DOHH2 (cell line): ENCODE results near the gene MED13L.

Experiments used
- H3F3A ChIP-seq: fragments of 200-600 bp; sonication (generic), shearing (Covaris generic); 2 replicates; pipeline ENCODE4 v1.6.0; 2016; ENCODE audit warnings: antibody characterized with exemption, mild to moderate bottlenecking; ENCODE audit not compliant: control insufficient read depth, insufficient read depth
- H3K27ac ChIP-seq: fragments of 200-600 bp; sonication (generic); 2 replicates; pipeline ENCODE4 v1.5.1; 2014; ENCODE audit warnings: low read depth, mild to moderate bottlenecking, low read length, moderate library complexity
- H3K27me3 ChIP-seq: fragments of 200-600 bp; sonication (generic); 2 replicates; pipeline ENCODE4 v1.6.1; 2014; ENCODE audit warnings: mild to moderate bottlenecking, low read length, mixed read lengths; ENCODE audit not compliant: control insufficient read depth
- H3K36me3 ChIP-seq: fragments of 200-600 bp; sonication (generic); 2 replicates; pipeline ENCODE4 v1.6.1; 2014; ENCODE audit warnings: mild to moderate bottlenecking, low read length, moderate library complexity, mixed read lengths; ENCODE audit not compliant: control insufficient read depth
- H3K4me1 ChIP-seq: fragments of 200-600 bp; sonication (generic); 2 replicates; pipeline ENCODE4 v1.6.1; 2014; ENCODE audit warnings: mild to moderate bottlenecking, low read length, mixed read lengths; ENCODE audit not compliant: control insufficient read depth
- H3K4me2 ChIP-seq: fragments of 200-600 bp; sonication (generic); 2 replicates; pipeline ENCODE4 v1.6.0; 2014; ENCODE audit warnings: mild to moderate bottlenecking, low read length, moderate library complexity
- H3K4me3 ChIP-seq: fragments of 200-600 bp; sonication (generic); 2 replicates; pipeline ENCODE4 v1.5.1; 2014; ENCODE audit warnings: mild to moderate bottlenecking, low read length, mixed read lengths
- H3K79me2 ChIP-seq: fragments of 200-600 bp; sonication (generic); 2 replicates; pipeline ENCODE4 v1.6.1; 2014; ENCODE audit warnings: mild to moderate bottlenecking, low read length, mixed read lengths; ENCODE audit not compliant: control insufficient read depth
- H3K9me2 ChIP-seq: fragments of 200-600 bp; sonication (generic); replicated peaks from 2 replicates; pipeline ENCODE4 v1.6.1; 2014; ENCODE audit warnings: mild to moderate bottlenecking, low read length, mixed read lengths; ENCODE audit not compliant: control insufficient read depth
- H3K9me3 ChIP-seq: fragments of 200-600 bp; sonication (generic); 2 replicates; pipeline ENCODE4 v1.6.1; 2014; ENCODE audit warnings: antibody characterized with exemption, low read length, mixed read lengths; ENCODE audit not compliant: control insufficient read depth, insufficient read depth
- H4K20me1 ChIP-seq: fragments of 200-600 bp; sonication (generic); 2 replicates; pipeline ENCODE4 v1.6.0; 2014; ENCODE audit warnings: low read depth, mild to moderate bottlenecking, antibody characterized with exemption, low read length, moderate library complexity; ENCODE audit not compliant: control insufficient read depth, insufficient read depth
- CTCF ChIP-seq: fragments of 200-600 bp; sonication (generic); IDR thresholded peaks from one replicate; pipeline ENCODE4 v1.5.1; 2014; ENCODE audit warnings: antibody characterized with exemption, mild to moderate bottlenecking, low read depth, low read length; ENCODE audit not compliant: poor library complexity, severe bottlenecking
- EZH2phosphoT487 ChIP-seq: fragments of 200-600 bp; sonication (generic); IDR thresholded peaks from 2 replicates; pipeline ENCODE4 v1.6.1; 2017; ENCODE audit warnings: borderline replicate concordance, mild to moderate bottlenecking, antibody characterized with exemption, low read length, moderate library complexity, mixed read lengths

MED13L gene

GRCh38 chr12:116055895-116056607, 221.4 kb downstream of the MED13L start:
- TF ChIP-seq EZH2phosphoT487: no peak
- no peak for TF ChIP-seq CTCF
- no peaks in the 10 kb centered on the region for H3K9me3 ChIP-seq
- H3K9me2 ChIP-seq: no peaks in the 10 kb centered on the region
- no peaks in the 10 kb centered on the region for H3K4me1 ChIP-seq
- H3F3A ChIP-seq: no peaks in the 10 kb centered on the region
- no peaks in the 10 kb centered on the region for H3K36me3 ChIP-seq
- H3K27me3 ChIP-seq: no peaks in the 10 kb centered on the region
- no peaks in the 10 kb centered on the region for H4K20me1 ChIP-seq
- H3K4me3 ChIP-seq: no peak overlapping the region
- no peaks in the 10 kb centered on the region for H3K79me2 ChIP-seq
- no peak overlapping the region for H3K27ac ChIP-seq
- no peak overlapping the region for H3K4me2 ChIP-seq

GRCh38 chr12:116054280-116054679, 223.2 kb downstream of the MED13L start:
- H3K4me1 ChIP-seq: no peaks in the 10 kb centered on the region
- no peaks in the 10 kb centered on the region for H4K20me1 ChIP-seq
- no peaks in the 10 kb centered on the region for H3K9me3 ChIP-seq
- H3K79me2 ChIP-seq: no peaks in the 10 kb centered on the region
- H3F3A ChIP-seq: no peaks in the 10 kb centered on the region
- no peaks in the 10 kb centered on the region for H3K9me2 ChIP-seq
- no peaks in the 10 kb centered on the region for H3K36me3 ChIP-seq
- no peaks in the 10 kb centered on the region for H3K27me3 ChIP-seq
- no peak overlapping the region for H3K4me3 ChIP-seq
- no peak overlapping the region for H3K27ac ChIP-seq
- no peak for TF ChIP-seq CTCF
- H3K4me2 ChIP-seq: no peak overlapping the region

GRCh38 chr12:116053479-116054200, 223.9 kb downstream of the MED13L start:
- Histone ChIP-seq H3K4me3 (no peak overlapping the region), H3K4me2 (no peak overlapping the region), H3K9me3 (no peaks in the 10 kb centered on the region), H4K20me1 (no peaks in the 10 kb centered on the region), H3K27ac (no peak overlapping the region), H3K36me3 (no peaks in the 10 kb centered on the region), H3F3A (no peaks in the 10 kb centered on the region), H3K79me2 (no peaks in the 10 kb centered on the region), H3K9me2 (no peaks in the 10 kb centered on the region), H3K27me3 (no peaks in the 10 kb centered on the region), H3K4me1 (no peaks in the 10 kb centered on the region)
- no peak for TF ChIP-seq EZH2phosphoT487
- TF ChIP-seq CTCF: no peak
